Loucy (cell line): ENCODE data around the gene C6orf47.

ENCODE experiments used
- EZH2phosphoT487 ChIP-seq: fragments of 200-600 bp; IDR thresholded peaks from 2 replicates; pipeline ENCODE4 v1.6.1; 2018; ENCODE audit warnings: antibody characterized with exemption, mild to moderate bottlenecking, moderate library complexity, borderline replicate concordance
- TF ChIP-seq, protein P1 (sequence below): fragments of 200-600 bp; sonication (generic); conservative IDR thresholded peaks from 2 replicates; pipeline ENCODE4 v1.5.1; 2014; ENCODE audit warnings: mild to moderate bottlenecking, antibody characterized with exemption, low read length

DNA sequence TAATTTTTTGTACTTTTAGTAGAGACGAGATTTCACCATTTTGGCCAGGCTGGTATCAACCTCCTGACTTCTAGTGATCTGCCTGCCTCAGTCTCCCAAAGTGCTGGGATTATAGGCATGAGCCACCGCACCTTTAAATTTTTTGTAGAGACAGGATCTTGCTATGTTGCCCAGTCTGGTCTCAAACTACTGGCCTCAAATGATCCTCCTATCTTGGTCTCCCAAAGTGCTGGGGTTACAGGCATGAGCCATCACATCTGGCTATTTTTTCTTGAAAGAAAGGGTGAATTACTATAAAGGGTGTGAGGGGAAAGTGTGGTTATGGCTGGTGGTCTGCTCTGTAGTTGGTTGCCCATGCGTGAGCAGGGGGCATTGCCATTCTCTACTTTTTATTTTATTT is 47.6 kb upstream of the C6orf47 start:
- TF ChIP-seq, protein P1, sequence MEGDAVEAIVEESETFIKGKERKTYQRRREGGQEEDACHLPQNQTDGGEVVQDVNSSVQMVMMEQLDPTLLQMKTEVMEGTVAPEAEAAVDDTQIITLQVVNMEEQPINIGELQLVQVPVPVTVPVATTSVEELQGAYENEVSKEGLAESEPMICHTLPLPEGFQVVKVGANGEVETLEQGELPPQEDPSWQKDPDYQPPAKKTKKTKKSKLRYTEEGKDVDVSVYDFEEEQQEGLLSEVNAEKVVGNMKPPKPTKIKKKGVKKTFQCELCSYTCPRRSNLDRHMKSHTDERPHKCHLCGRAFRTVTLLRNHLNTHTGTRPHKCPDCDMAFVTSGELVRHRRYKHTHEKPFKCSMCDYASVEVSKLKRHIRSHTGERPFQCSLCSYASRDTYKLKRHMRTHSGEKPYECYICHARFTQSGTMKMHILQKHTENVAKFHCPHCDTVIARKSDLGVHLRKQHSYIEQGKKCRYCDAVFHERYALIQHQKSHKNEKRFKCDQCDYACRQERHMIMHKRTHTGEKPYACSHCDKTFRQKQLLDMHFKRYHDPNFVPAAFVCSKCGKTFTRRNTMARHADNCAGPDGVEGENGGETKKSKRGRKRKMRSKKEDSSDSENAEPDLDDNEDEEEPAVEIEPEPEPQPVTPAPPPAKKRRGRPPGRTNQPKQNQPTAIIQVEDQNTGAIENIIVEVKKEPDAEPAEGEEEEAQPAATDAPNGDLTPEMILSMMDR = no peak
- TF ChIP-seq EZH2phosphoT487 = no peak
